Kidney glomerular epithelial cell (primary cell): ENCODE measurements around the gene ANKMY1.

Experiments used
- DNase-seq: peaks from one replicate; lab custom pipeline; 2025; lab: John Stamatoyannopoulos, UW

The ANKMY1 gene

DNA sequence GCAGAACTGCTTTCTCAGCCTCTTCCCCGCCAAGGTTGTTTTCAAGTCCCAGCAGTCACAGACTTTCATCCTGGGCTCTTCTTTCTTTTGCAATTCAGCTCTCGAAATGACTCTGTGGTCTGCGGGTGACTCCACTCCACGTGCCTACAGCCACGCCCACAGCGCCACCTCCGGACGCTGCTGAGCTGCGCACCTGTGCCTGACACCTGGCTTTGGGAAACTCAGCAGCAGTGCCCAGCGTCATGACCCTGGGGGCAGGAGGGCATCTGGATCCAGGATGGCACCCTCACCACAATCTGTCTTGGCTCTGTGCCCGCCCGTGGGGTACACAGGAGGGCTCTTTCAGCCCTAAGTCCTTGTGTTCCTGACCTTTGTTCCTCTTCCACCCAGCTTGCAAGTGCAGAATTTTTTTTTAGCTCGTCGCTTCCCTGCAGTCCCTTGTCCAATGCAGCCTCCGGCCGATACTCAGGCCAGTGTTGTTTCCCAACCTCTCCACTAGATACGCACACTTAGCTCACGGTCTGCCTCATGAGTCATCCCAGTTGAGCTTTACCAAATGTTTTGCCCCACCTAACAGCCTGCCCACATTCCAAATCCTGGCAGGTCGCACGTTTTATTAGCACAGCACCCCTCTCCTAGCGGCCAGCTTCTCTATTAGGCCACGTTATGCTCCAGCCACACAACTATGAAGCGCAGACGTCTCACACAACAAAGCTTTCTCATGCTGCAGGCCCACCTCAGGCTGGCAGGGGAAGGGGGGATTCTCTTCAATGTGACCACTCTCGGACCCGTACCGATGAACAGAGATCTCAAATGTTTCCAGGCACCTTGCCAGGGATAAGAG lies 22.2 kb upstream of the ANKMY1 start:
- peak; percentile 2 for DNase-seq

DNA sequence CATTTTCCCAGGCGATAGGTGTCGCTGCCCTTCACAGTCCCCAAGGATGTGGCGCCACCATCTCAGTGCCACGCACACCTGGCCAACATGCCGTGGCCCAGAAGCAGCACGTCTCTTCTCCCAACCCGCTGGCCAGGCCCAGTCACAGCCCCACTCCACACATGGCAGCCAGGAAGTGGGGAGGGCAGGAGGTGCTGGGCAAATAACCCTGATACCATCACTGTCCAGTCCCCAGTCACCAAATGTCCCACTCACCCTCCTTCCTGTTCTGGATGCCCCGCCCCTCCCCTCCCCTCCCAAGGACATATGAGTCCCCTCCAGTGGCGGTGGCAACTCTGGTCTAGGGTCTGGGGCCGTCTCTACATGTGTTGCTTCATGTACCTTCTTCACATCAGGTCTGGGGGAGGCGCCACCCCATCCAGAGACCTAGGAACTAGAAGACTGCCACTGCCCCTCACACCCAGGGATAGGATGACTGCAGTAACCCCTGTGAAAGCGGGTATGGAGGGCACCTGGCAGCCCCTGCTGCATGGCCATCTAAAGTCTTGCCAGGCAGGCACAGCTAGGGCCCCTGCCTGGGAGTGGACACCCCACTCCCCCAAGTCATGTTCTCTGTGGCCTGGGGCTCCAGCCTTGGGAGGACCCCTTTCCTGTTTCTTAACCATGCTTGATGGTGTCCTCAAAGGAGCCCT lies 21.4 kb upstream of the ANKMY1 start:
- no peak for DNase-seq

- DNase-seq, result no peak
Measured at GRCh38 chr2:240578488-240578887, 20.7 kb upstream of the ANKMY1 start.

GRCh38 chr2:240578110-240578450 lies 20.3 kb upstream of the ANKMY1 start:
- no peak for DNase-seq

GRCh38 chr2:240577281-240578109 lies 19.7 kb upstream of the ANKMY1 start:
- no peak for DNase-seq

- no peak for DNase-seq
Measured at GRCh38 chr2:240576436-240577205, 18.8 kb upstream of the ANKMY1 start.

GRCh38 chr2:240576036-240576435 lies 18.2 kb upstream of the ANKMY1 start:
- no peak for DNase-seq

GRCh38 chr2:240575101-240575965 lies 17.5 kb upstream of the ANKMY1 start:
- no peak for DNase-seq

- DNase-seq, result no peak
Measured at GRCh38 chr2:240574386-240575100, 16.8 kb upstream of the ANKMY1 start.

GRCh38 chr2:240573516-240574385 lies 16.0 kb upstream of the ANKMY1 start:
- DNase-seq, result no peak

- DNase-seq, result no peak
Measured at GRCh38 chr2:240573071-240573515, 15.3 kb upstream of the ANKMY1 start.

- DNase-seq, result no peak
Measured at GRCh38 chr2:240572141-240573031, 14.6 kb upstream of the ANKMY1 start.

- DNase-seq, result no peak
Measured at GRCh38 chr2:240571314-240571973, 13.7 kb upstream of the ANKMY1 start.

GRCh38 chr2:240570531-240571313 lies 12.9 kb upstream of the ANKMY1 start:
- no peak for DNase-seq

DNA sequence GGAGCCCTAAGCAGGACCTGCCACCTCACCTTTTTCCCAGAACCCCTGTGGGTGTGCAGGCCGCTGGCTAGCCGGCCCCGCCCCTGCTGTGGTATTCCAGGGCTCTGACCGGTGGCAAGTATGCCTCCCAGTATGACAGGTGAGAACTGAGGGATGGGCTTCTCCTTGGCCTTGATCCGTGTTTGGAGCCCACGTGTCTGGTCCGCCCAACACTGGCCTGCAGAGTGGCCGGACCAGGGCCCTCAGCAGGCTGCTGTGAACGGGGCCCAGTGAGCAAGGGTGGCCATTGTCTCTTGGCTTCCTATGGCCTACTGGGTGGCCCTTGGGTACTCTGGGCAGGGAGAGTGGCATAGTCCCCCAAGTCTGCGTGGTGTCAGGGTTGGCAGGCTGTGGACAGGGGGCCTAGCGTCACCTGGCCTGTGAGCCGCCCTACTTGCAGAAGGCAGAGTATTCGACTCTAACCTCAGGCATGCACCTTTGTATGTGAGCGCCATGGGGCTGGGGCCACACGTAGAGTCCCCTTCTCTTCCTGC lies 12.3 kb upstream of the ANKMY1 start:
- DNase-seq, result no peak

DNA sequence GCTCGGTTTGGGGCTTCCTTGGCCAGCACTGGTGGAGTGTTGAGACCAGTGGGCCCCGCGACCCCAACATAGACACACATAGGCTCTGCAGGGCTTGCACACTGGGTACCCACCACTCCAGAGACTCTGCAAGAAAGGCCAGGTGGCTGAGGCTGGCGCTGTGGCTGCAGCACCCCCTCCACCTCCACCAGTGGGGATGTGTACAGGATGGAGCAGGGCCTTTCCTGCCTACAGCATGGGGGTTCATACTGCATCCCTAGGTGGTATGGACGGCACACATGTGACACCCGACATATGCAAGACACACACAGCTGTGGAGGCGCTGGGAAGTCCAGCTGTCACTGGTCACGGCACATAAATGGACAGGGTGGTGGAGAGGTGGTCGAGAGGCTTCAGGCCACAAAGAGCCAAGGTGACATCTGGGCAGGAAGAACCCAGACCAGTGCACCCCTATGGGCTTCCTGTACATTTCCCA lies 11.8 kb upstream of the ANKMY1 start:
- no peak for DNase-seq
